Measurements from ENCODE around the gene CD248.

CD248 gene

DNA sequence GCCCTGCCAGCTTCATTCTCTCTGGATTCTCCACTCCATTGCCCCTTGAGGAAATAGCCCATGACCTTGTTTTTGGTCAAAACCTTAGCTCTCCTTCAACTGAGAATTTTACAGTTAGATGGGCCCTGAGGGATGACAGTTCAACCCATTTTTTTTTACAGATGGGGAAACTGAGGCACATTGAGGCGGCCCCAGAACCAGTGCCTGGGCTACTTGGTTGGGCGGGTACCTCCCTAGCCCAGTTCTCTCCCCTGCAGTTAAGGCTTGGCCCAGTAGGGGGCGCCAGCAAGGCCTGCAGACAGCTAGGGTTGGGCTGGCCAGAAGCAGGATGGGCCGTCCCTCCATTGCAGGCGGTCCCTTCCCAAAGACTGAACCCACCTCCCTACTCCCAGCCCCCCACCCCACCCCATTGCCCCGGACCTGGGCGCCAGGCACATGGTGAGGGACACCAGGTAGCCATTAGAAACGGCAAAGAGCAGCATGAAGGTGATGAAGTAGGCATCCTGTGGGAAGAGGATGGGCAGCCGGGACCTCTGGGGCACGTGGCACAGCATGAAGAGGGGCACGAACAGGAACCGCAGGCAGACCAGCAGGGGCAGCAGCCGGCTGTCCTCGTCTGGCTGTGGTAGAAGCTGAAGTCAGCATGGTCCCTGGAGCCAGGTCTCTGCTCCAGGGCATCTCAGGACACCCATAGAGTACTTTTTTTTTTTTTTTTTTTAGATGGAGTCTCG lies 47.1 kb upstream of the CD248 start:
- no peak overlapping the region for H3K9ac ChIP-seq (ENCODE audit: low read depth, low read length)
- ATAC-seq (ENCODE audit: insufficient read depth, low read depth) (peak; percentile 69), DNase-seq (peak; percentile 68)
- no peaks in the 10 kb centered on the region for H3K27me3 ChIP-seq (ENCODE audit: insufficient read depth, low read length, poor library complexity)
- 0 out of 2 replicates have a peak, but pooled peaks cover 3% of the 10 kb centered on the region for H4K20me1 ChIP-seq (ENCODE audit: insufficient read depth, low read length)
- TF ChIP-seq, protein P1, sequence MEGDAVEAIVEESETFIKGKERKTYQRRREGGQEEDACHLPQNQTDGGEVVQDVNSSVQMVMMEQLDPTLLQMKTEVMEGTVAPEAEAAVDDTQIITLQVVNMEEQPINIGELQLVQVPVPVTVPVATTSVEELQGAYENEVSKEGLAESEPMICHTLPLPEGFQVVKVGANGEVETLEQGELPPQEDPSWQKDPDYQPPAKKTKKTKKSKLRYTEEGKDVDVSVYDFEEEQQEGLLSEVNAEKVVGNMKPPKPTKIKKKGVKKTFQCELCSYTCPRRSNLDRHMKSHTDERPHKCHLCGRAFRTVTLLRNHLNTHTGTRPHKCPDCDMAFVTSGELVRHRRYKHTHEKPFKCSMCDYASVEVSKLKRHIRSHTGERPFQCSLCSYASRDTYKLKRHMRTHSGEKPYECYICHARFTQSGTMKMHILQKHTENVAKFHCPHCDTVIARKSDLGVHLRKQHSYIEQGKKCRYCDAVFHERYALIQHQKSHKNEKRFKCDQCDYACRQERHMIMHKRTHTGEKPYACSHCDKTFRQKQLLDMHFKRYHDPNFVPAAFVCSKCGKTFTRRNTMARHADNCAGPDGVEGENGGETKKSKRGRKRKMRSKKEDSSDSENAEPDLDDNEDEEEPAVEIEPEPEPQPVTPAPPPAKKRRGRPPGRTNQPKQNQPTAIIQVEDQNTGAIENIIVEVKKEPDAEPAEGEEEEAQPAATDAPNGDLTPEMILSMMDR (IDR thresholded peaks at IDR 0.05; ENCODE audit: borderline replicate concordance, extremely low read depth, low read length, poor library complexity, severe bottlenecking): peak; percentile 80
- no peak for TF ChIP-seq EZH2 (IDR thresholded peaks at IDR 0.05; ENCODE audit: borderline replicate concordance, low read depth, low read length, severe bottlenecking)
- H3K4me3 ChIP-seq (ENCODE audit: low read depth in 1 of 2, low read length in 2 of 2): no peak overlapping the region
- no peaks in the 10 kb centered on the region for H3K9me3 ChIP-seq (ENCODE audit: insufficient read depth, low read length, severe bottlenecking)
- no peak overlapping the region for H3K27ac ChIP-seq (ENCODE audit: low read length)
- no peak overlapping the region for H3K4me2 ChIP-seq (ENCODE audit: insufficient read depth, low read length)
- H2AFZ ChIP-seq (ENCODE audit: low read depth, low read length): no peak overlapping the region
- no peaks in the 10 kb centered on the region for H3K4me1 ChIP-seq (ENCODE audit: insufficient read depth, low read length)
- no peaks in the 10 kb centered on the region for H3K79me2 ChIP-seq (ENCODE audit: insufficient read depth, low read length)
- peaks cover 17% of the 10 kb centered on the region for H3K36me3 ChIP-seq (ENCODE audit: insufficient read depth, low read length)

DNA sequence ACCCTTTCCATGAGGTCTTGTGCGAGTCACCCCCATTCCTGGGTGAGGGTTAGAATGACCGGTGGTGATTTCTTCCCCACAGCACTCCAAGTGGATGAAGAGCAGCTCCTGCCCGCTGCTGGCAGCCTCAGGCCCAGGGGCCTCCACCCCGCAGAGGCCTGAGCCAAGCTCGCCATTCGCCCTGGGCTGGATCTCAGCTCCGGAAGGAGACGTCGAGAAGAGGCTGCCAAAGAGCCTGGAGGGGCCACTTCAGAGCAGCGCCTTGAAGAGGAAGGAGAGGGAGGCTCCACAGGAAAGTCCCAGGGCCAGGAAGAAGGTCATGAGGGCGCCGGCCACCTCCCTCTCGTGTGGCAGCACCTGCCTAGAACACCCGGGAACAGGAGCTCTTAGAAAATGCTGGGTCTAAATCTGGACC lies 46.4 kb upstream of the CD248 start:
- peaks cover 20% of the 10 kb centered on the region for H3K36me3 ChIP-seq (ENCODE audit: insufficient read depth, low read length)

DNA sequence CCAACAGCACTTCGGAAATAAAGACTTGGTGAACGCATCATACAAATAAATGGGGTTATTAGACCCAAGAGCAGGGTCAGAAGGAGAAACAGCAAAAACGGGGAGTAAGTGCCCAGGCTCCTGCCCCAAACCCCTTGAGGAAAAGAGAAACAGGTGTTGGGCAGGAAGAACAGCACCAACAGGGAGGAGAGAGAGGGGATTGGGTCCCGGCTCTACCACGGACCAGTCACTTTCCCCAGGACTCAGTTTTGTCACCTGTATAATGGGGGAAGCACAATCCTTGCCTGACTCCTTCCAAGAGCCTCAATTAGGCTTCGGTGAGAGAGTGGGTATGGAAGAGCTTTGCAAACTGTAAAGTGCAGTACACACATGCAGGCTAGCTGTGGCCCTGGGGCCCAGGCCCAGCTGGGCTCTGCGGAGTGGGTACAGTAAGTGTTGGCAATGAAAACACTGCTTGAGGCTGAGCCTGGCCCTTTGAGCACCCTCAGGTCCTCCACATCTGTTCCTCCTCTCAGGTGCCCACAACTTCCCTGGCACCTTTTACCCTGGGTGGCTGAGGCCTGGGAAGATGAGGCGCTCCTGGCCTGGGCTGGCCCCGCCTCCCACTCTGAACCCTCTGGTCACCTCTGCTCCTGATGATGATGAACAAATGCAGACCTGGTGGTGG lies 45.8 kb upstream of the CD248 start:
- no peak overlapping the region for H2AFZ ChIP-seq (ENCODE audit: low read depth, low read length)
- no peaks in the 10 kb centered on the region for H3K79me2 ChIP-seq (ENCODE audit: insufficient read depth, low read length)
- H3K4me3 ChIP-seq (ENCODE audit: low read depth in 1 of 2, low read length in 2 of 2): no peak overlapping the region
- H3K27me3 ChIP-seq (ENCODE audit: insufficient read depth, low read length, poor library complexity): no peaks in the 10 kb centered on the region
- H3K9ac ChIP-seq (ENCODE audit: low read depth, low read length): no peak overlapping the region
- no peak for TF ChIP-seq EZH2 (IDR thresholded peaks at IDR 0.05; ENCODE audit: borderline replicate concordance, low read depth, low read length, severe bottlenecking)
- TF ChIP-seq, protein P1 (IDR thresholded peaks at IDR 0.05; ENCODE audit: borderline replicate concordance, extremely low read depth, low read length, poor library complexity, severe bottlenecking): no peak
- peaks cover 24% of the 10 kb centered on the region for H3K36me3 ChIP-seq (ENCODE audit: insufficient read depth, low read length)
- DNase-seq (no peak), ATAC-seq (ENCODE audit: insufficient read depth, low read depth) (no peak)
- H3K9me3 ChIP-seq (ENCODE audit: insufficient read depth, low read length, severe bottlenecking): no peaks in the 10 kb centered on the region
- H3K4me2 ChIP-seq (ENCODE audit: insufficient read depth, low read length): no peak overlapping the region
- no peaks in the 10 kb centered on the region for H3K4me1 ChIP-seq (ENCODE audit: insufficient read depth, low read length)
- no peaks in the 10 kb centered on the region for H4K20me1 ChIP-seq (ENCODE audit: insufficient read depth, low read length)
- no peak overlapping the region for H3K27ac ChIP-seq (ENCODE audit: low read length)

More for the DNA sequence above, 46.4 kb upstream of the CD248 start:
- no peak overlapping the region for H3K4me2 ChIP-seq (ENCODE audit: insufficient read depth, low read length)
- H2AFZ ChIP-seq (ENCODE audit: low read depth, low read length): no peak overlapping the region
- no peaks in the 10 kb centered on the region for H3K79me2 ChIP-seq (ENCODE audit: insufficient read depth, low read length)
- no peaks in the 10 kb centered on the region for H4K20me1 ChIP-seq (ENCODE audit: insufficient read depth, low read length)
- no peak for TF ChIP-seq EZH2 (IDR thresholded peaks at IDR 0.05; ENCODE audit: borderline replicate concordance, low read depth, low read length, severe bottlenecking)
- TF ChIP-seq, protein P1 (IDR thresholded peaks at IDR 0.05; ENCODE audit: borderline replicate concordance, extremely low read depth, low read length, poor library complexity, severe bottlenecking): no peak
- no peaks in the 10 kb centered on the region for H3K9me3 ChIP-seq (ENCODE audit: insufficient read depth, low read length, severe bottlenecking)
- no peak overlapping the region for H3K4me3 ChIP-seq (ENCODE audit: low read depth in 1 of 2, low read length in 2 of 2)
- no peaks in the 10 kb centered on the region for H3K27me3 ChIP-seq (ENCODE audit: insufficient read depth, low read length, poor library complexity)
- no peaks in the 10 kb centered on the region for H3K4me1 ChIP-seq (ENCODE audit: insufficient read depth, low read length)
- H3K9ac ChIP-seq (ENCODE audit: low read depth, low read length): no peak overlapping the region
- ATAC-seq (ENCODE audit: insufficient read depth, low read depth): no peak
- no peak for DNase-seq
- H3K27ac ChIP-seq (ENCODE audit: low read length): no peak overlapping the region

All from DND-41 (cell line).